ENCODE results near the gene PBRM1.
"Not testable (repeated sequence)": the region's sequence is repeated elsewhere in the genome, so short reads cannot be mapped to it uniquely, and the experiment has no call there.

PBRM1 gene

DNA sequence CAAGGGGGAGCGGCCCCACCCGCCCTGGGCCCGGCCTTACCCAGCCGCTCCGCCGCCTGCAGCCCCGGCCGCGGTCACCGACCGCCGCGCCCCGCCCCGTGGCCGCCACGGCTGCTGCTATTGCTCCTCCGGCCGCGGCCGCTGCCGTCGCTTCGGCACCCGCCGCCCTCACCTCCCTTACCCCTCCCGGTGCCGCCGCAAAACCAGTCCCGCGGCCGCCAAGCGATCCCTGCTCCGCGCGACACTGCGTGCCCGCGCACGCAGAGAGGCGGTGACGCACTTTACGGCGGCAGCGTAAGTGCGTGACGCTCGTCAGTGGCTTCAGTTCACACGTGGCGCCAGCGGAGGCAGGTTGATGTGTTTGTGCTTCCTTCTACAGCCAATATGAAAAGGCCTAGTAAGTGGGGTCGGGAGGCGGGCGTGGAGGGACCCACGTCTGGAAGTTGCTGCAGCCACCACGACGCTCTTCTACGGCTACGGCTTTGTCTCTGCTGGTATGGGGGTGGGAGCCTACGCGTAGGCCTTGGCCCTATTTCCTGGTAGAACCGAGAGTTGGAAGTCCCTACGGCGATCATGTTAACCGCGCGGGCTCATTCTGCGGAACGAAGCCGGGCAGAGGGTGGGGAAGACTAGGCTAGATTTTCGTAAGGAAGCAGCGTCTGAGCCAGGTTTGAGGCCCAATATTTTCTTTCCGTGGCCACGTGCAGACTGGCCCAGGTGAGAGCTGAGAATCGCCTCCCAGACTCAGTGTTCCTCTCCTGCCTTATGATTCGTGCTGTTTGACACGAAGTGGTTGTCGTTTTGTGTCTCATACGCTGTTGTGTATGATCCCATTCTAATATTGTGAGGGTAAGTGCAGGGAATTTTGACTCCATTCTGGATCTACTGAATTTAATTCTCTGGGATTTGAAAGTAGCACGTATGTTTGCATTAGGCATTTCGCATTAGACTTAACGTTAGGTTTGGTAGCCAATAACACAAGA is at the start of gene PBRM1, which contains the start of gene GNL3:
PBRM1 (minus strand) TSS at position 205 of the 983 bp plus-strand sequence.
GNL3 (plus strand) TSS at position 324 of the 983 bp plus-strand sequence; CDS start at position 385, 61 bp downstream.
- peak; percentile 88 for DNase-seq

GRCh38 chr3:52733256-52733891 is 47.7 kb upstream of the PBRM1 start:
- DNase-seq = no peak

DNA sequence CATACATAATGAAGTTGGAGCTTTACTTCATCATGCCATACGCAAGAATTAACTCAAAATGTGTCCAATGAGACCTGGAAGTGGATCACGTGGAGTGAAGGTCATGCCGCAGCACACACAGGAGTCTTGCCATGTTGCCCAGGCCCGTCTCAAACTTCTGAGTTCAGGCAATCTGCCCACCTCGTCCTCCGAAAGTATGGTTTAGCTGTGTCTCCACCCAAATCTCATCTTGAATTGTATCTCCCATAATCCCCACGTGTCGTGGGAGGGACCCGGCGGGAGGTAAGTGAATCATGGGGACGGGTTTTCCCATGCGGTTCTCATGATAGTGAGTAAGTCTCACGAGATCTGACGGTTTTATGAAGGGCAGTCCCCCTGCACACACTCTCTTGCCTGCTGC is 45.9 kb upstream of the PBRM1 start:
- no peak for DNase-seq

DNA sequence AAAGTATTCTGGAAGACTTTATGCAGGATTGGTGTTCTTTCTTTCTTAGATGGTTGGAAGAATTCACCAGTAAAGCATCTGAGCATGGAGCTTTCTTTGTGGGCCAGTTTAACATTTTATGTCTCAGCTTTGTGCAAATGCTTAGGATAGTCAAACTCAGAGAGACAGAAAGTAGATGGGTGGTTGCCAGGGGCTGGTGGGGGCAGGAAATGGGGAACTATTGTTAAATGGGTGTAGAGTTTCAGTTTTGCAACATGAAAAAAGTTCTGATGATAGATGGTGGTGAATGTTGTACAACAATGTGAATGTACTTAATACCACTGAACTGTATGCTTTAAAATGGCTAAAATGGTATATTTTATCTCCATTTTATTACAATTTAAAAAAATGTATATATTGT is 45.0 kb upstream of the PBRM1 start:
- no peak for DNase-seq

DNA sequence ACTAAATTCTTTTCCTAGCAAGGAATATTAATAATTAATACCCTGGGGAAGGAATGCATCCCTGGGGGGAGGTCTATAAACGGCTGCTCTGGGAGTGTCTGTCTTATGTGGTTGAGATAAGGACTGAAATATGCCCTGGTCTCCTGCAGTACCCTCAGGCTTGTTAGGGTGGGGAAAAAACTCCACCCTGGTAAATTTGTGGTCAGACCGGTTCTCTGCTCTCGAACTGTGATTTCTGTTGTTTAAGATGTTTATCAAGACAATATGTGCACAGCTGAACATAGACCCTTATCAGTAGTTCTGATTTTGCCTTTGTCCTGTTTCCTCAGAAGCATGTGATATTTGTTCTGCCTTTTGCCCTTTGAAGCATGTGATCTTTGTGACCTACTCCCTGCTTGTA is 43.0 kb upstream of the PBRM1 start:
- DNase-seq = not testable (repeated sequence)

GRCh38 chr3:52724511-52724910 is 38.8 kb upstream of the PBRM1 start:
- no peak for DNase-seq

DNA sequence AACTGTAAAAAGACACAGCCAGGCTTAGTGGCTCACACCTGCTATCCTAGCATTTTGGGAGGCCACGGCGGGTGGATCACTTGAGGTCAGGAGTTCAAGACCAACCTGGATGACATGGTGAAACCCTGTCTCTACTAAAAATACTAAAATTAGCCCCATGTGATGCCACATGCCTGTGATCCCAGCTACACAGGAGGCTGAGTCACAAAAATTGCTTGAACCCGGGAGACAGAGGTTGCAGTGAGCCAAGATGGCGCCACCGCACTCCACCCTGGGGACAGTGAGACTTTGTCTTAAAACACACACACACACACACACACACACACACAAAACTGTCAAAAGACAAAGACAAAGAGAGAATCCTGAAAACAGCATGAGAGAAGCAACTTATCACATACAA is 38.2 kb upstream of the PBRM1 start:
- DNase-seq = no peak

DNA sequence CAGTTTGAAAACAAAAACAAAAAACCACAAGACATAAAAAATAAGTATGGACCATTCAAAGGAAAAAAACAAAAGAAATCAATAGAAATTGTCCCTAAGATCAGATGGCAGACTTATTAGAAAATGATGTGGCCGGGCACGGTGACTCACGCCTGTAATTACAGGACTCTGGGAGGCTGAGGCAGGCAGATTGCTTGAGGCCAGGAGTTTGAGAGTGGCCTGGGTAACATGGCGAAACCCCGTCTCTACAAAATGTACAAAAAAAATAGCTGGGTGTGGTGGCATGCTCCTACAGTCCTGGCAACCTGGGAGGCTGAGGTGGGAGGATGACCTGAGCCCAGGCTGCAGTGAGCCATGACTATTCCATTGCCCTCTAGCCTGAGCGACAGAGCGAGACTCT is 36.8 kb upstream of the PBRM1 start:
- DNase-seq = no peak

GRCh38 chr3:52721730-52722008 is 36.0 kb upstream of the PBRM1 start:
- DNase-seq = no peak

- no peak for DNase-seq
These were observed 35.5 kb upstream of the PBRM1 start for GRCh38 chr3:52721002-52721729.

GRCh38 chr3:52719618-52720017 is 33.9 kb upstream of the PBRM1 start:
- no peak for DNase-seq

GRCh38 chr3:52715714-52716305 is 30.1 kb upstream of the PBRM1 start:
- no peak for DNase-seq

GRCh38 chr3:52714335-52715302 is 28.9 kb upstream of the PBRM1 start:
- no peak for DNase-seq

DNA sequence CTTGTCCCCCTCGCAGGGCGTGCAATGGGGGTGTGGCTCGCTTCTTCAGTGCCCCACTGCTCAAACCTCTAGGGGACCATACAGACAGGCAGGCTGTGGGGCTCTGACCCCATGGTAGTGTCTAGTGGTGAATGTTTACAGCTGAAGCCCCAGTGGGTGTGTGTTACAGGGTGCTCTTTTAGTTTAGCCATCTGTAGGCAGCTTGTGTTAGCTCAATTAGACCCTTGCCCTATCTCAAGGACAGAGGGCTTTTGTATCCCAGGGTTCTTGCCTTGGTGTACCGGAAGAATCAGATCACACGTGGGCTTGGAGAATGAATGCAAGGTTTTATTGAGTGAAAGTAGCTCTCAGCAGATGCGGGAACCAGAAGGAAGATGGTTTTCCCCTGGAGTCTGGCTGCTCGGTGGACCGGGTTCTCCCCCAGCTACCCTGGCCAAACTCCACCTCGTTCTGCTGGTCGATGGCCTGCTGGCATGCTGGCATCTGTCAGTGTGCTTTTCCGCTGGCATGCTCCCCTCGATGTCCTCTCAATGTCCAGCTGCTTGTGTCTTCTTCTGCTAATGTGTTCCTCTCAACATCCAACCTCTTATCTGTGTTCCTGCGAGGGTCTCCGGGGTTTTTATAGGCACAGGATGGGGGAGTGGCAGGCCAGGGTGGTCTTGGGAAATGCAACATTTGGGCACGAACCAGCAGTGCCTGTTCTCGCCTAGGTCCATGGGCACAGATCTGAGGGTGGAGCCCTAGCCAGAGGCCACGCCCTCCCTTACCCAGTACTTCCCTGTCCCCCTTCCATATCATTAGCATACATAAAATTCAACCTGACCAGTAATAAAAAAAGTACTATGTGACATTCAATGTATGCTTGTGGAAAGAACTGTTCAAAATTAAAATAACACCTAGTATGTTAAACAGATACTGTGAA is 26.8 kb upstream of the PBRM1 start:
- no peak for DNase-seq

- no peak for DNase-seq
These were observed 24.8 kb upstream of the PBRM1 start for GRCh38 chr3:52710512-52710911.

DNA sequence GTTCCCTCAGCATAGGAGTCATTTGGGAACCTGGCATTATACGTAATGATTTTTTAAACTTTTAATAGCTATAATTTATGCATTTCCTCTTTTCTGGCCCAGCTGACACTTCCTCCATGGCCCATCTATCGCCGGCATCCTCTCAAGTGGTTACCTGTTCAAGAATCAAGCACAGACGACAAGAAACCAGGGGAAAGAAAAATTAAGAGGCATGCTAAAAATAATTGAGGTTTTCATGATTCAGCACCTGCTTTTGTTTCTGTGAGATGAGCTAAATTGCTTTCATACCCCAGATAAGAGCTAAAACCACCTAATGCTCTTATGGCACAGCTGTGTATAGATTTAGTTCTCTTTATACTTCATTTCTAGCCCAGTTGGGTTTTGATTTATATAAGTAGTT is 21.9 kb upstream of the PBRM1 start:
- no peak for DNase-seq

- DNase-seq = peak; percentile 78
These were observed 20.3 kb upstream of the PBRM1 start, which contains the start of the genes GLT8D1 and SPCS1 for GRCh38 chr3:52705688-52706686. Gene GLT8D1 (minus strand): TSS chr3:52705791. CDS start chr3:52700460, 5,331 bp downstream. Gene SPCS1 (plus strand): TSS chr3:52706106. CDS start chr3:52706247, 141 bp downstream.

DNA sequence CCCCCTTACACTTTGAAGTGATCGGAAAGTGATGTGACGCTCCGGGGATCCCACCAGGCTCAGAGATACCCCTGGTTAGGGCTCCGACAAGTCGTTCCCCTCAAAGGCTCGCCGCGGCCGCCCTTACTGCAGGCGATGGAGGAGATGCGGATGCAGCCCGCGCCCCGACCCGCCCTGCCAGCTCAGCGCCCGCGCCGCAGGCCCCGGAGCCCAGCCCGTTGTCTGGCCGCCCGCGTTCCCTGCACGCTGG is 19.6 kb upstream of the PBRM1 start:
- no peak for DNase-seq

GRCh38 chr3:52704611-52705437 is 19.1 kb upstream of the PBRM1 start:
- DNase-seq = no peak
